SKM-1 treated with dmso at 0.1 percent for 144 hours (cell line): Measurements from ENCODE around the gene NEK8.
"Not testable (repeated sequence)": the region's sequence is repeated elsewhere in the genome, so short reads cannot be mapped to it uniquely, and the experiment has no call there.

ENCODE experiments used
- DNase-seq: peaks from one replicate; lab custom pipeline; 2025; ENCODE audit not compliant: unreplicated experiment; lab: John Stamatoyannopoulos, UW

Gene NEK8

DNA sequence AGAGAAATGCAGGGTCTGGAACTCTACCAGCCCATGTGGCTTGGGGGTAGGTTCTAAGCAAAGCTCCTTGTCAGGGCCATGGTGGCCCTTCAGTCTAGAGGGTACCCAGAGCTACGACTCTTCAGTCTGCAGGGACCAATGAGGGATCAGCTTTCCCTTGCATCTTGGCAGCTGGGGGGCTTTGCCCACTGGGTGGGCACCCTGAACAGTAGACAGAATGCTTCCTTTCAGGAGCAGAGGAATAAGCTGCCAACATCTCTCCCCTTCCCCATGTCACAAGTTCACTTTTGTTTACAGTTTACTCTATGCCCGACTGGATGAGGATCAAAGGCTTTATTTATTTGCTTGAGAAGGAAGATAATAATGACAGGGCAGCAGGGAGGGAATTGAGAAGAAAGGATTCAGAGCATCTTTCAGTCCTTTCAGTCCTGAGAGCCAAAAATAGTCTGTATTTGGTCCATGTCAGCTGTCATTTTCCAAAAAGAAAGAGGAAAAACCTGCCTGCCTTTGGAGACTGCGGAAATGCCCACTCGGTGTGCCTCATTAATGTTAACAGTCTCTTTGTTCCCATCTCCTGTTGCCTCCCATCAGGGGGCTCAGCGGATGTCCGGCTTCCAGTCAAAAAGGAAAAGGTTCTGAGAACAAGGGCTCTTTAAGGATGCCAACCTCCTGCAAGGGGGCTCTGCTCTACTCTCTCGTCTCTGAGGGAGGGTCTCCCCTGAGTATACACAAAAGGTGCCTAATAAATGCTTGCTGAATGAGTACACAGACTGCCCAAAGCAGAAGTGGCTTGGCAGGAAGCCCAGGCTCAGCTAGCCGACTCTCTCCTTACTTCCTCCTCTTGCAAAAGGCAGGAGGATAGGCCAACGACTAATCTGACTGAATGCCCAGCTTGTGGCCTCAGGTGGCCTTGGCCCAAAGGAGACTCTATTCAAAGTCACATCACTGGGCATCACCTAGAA lies 32.3 kb downstream of the NEK8 start:
- peak; percentile 86 for DNase-seq

DNA sequence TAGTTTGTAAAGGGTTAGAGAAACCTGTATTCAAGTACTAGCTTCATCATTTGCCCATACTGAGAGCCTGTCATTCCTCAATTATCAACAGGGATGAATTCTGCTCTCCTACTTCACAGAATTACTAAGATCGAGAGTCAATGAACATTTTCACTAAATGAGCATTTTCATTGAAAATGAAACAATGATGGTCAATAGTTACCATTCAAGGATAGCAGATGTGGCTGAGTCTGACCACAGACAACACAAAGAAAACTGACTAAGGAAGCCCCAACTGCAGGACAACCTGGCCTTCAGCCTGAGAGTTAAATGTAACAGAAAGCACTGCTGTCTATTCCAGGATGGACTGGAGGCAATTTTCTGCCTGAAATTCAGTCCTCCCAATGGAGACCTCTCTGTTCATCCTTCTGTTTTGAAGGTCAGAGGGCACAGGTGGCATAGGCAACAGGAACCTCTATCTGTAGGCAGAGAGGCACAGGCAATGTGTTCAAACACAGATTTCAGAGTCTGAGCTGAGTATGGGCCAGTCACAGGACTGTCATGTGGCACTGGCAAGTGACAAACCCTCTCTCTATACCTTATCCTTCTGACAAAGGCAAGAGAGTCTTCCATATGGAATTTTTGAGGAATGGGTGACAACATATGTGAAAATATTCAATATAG lies 34.7 kb downstream of the NEK8 start:
- no peak for DNase-seq

DNA sequence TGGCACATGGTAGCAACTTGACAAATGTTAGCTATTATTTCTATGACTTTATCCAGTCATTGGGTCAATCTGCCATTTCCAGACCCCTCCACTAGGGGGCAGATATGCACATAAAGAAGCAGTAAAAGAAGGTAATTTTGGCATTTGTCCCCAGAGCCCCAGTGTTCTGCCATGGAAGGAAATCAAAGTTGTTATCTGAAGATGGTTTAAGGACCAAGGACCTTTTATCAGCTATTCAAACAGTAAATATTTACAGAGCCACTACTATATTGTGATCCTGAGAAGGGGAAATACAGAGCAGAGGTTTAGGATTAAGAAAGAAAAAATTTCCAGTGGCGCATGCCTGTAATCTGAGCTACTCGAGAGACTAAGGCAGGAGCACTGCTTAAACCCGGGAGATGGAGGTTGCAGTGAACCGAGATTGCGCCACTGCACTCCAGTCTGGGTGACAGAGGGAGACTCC lies 35.2 kb downstream of the NEK8 start:
- peak; percentile 75 for DNase-seq

DNA sequence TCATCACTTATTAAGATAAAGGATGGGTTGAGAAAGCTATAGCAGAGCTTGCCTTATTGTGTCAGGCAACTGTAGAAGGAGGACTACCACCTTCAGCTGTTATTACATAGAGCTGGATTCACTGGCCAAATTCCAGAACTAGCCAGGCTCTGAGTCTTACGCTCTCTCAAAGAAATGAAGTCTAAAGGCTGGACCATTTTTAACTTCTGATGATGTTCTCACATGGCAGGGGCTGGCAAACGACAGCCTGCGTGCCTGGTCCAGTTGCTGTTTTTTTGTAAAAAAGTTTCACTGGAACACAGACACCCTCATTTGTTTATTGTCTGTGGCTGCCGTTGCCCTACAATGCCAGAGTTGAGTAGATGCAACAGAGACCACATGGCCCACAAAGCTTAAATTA lies 36.5 kb downstream of the NEK8 start:
- no peak for DNase-seq

DNA sequence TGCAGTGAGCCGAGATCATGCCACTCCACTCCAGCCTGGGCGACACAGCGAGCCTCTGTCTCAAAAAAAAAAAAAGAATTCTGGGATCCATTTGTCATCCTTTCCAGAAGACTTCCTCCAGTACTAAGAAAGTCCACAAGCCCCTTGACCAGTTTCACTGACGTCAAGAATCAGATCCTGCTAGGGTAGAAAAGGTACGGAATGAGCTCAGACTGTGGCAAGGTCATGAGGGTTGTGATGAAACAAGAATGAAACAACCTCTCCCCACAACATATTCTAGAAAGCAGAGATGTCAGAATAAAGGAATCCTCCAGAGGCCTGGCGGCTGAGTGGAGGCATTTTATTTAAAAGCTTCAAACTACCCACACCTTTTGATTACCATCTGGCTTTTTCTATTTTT lies 45.1 kb downstream of the NEK8 start:
- no peak for DNase-seq

DNA sequence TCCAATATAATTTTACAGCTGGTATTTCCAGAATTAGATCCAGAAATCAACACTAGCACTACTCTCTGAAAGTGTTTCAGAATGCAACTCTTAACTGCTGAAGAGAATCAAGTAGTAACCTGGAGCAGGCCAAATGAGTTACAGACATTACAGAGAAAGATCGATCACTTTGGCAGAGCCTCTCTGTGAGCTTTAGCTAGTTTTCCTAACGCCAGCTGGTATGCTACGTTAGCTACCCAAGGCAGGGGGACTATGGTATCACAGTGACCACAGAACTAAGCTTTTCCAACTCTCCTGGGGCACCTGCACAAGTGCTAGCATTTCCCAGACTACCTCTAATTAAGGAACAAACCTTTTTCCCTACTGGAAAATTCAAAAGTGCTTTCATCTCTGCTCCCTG lies 45.6 kb downstream of the NEK8 start:
- DNase-seq: no peak

DNA sequence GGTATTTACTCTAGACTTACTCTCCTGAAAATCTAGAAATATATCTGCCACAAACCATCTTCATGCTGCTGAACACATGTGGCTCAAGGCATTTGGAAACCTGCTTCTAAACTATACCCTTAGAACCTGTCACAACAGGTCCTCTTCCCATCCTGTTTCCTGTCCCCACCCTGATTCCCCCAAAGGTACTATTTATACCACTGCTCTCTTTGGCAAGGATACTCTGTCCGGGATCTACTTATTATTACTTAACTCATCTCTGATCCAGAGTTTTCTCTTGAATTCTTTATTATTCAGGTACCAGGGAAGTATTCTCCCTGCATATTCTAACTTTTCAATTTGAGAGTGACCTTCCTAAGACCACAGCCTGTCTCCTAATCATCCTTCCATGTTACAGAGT lies 48.6 kb downstream of the NEK8 start:
- no peak for DNase-seq

DNA sequence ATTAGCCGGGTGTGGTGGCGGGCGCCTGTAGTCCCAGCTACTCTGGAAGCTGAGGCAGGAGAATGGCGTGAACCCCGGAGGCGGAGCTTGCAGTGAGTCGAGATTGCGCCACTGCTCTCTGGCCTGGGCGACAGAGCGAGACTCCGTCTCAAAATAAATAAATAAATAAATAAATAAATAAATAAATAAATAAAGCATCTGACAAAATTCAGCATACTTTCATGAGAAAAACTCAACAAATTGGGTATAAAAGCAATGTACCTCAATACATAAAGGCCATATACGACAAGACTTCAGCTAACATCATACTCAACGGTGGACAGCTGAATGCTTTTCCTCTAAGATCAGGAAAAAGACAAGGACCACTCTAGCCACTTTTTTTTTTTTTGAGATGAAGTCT lies 51.0 kb downstream of the NEK8 start:
- DNase-seq: not testable (repeated sequence)

DNA sequence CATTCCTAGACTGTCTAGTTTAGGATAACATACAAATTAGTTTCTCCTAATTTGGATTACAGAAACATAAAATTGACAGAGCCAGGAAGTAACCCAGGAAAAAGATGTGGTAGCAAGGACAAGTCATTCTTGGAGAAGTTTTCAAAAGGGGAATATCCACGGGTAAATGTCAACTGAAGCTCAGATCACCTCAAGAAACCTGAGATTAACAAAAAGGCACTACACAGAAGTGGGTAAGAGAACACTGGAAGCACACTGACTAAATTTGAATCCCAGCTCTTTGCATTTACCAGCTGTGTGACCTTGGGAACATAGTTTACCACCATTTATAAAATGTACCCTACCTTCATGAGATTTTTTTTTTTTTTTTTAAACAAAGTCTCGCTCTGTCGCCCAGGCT lies 54.6 kb downstream of the NEK8 start:
- DNase-seq: no peak

DNA sequence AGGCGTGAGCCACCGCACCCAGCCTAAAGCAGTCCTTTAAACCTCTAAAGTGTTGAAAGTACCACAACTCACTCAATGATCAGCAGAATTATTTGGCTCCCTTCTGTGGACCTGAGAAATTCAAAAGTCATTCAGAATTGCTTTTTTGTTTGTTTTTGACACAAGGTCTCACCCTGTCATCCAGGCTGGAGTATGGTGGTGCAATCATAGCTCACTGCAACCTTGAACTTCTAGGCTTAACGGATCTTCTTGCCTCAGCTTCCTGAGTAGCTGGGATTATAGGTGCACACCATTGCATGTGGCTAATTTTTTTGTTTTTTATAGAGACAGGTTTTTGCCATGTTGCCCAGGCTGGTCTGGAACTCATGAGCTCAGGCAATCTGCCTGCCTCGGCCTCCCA lies 59.5 kb downstream of the NEK8 start:
- no peak for DNase-seq
